ENCODE measurements around the gene CD63.

Gene CD63

GRCh38 chr12:55693323-55694187 lies 35.3 kb downstream of the CD63 start:
- no peaks in the 10 kb centered on the region for H3K79me2 ChIP-seq (ENCODE audit: low read length)
- no peak overlapping the region for H2AFZ ChIP-seq (ENCODE audit: low read length)
- no peaks in the 10 kb centered on the region for H3F3A ChIP-seq (ENCODE audit: insufficient read depth, low read length)
- no peaks in the 10 kb centered on the region for H3K9me2 ChIP-seq (replicated peaks; ENCODE audit: insufficient read depth, low read length)
- H3K9me3 ChIP-seq (replicated peaks; ENCODE audit: insufficient read depth, low read length): no peaks in the 10 kb centered on the region
- no peaks in the 10 kb centered on the region for H3K36me3 ChIP-seq (replicated peaks; ENCODE audit: insufficient read depth, low read length)
- no peak overlapping the region for H3K27ac ChIP-seq (ENCODE audit: low read length)
- H3K4me2 ChIP-seq (ENCODE audit: low read depth, low read length): no peak overlapping the region
- no peaks in the 10 kb centered on the region for H4K20me1 ChIP-seq (ENCODE audit: insufficient read depth, low read length)
- no peak overlapping the region for H3K4me3 ChIP-seq (ENCODE audit: low read length)
- DNase-seq: no peak
- TF ChIP-seq EZH2 (optimal IDR thresholded peaks at IDR 0.05; ENCODE audit: low read depth, low read length) (no peak), EZH2phosphoT487 (IDR thresholded peaks at IDR 0.05; ENCODE audit: low read length) (no peak)
- TF ChIP-seq, protein P1, sequence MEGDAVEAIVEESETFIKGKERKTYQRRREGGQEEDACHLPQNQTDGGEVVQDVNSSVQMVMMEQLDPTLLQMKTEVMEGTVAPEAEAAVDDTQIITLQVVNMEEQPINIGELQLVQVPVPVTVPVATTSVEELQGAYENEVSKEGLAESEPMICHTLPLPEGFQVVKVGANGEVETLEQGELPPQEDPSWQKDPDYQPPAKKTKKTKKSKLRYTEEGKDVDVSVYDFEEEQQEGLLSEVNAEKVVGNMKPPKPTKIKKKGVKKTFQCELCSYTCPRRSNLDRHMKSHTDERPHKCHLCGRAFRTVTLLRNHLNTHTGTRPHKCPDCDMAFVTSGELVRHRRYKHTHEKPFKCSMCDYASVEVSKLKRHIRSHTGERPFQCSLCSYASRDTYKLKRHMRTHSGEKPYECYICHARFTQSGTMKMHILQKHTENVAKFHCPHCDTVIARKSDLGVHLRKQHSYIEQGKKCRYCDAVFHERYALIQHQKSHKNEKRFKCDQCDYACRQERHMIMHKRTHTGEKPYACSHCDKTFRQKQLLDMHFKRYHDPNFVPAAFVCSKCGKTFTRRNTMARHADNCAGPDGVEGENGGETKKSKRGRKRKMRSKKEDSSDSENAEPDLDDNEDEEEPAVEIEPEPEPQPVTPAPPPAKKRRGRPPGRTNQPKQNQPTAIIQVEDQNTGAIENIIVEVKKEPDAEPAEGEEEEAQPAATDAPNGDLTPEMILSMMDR (IDR thresholded peaks at IDR 0.05; ENCODE audit: low read length): no peak
- no peaks in the 10 kb centered on the region; the same call in 1 of the 2 replicates for H3K27me3 ChIP-seq (replicated peaks; ENCODE audit: insufficient read depth, low read length)
- H3K4me1 ChIP-seq (ENCODE audit: low read length): no peaks in the 10 kb centered on the region
- no peak overlapping the region for H3K9ac ChIP-seq (ENCODE audit: low read length)

GRCh38 chr12:55692631-55693322 lies 36.0 kb downstream of the CD63 start:
- no peaks in the 10 kb centered on the region for H3K9me3 ChIP-seq (replicated peaks; ENCODE audit: insufficient read depth, low read length)
- TF ChIP-seq EZH2 (optimal IDR thresholded peaks at IDR 0.05; ENCODE audit: low read depth, low read length): no peak
- TF ChIP-seq, protein P1 (IDR thresholded peaks at IDR 0.05; ENCODE audit: low read length): no peak
- TF ChIP-seq EZH2phosphoT487 (IDR thresholded peaks at IDR 0.05; ENCODE audit: low read length): no peak
- no peak overlapping the region for H3K4me2 ChIP-seq (ENCODE audit: low read depth, low read length)
- H3K27ac ChIP-seq (ENCODE audit: low read length): no peak overlapping the region
- no peaks in the 10 kb centered on the region for H3K79me2 ChIP-seq (ENCODE audit: low read length)
- no peak overlapping the region for H3K4me3 ChIP-seq (ENCODE audit: low read length)
- no peak overlapping the region for H2AFZ ChIP-seq (ENCODE audit: low read length)
- no peak for DNase-seq
- no peaks in the 10 kb centered on the region for H3K9me2 ChIP-seq (replicated peaks; ENCODE audit: insufficient read depth, low read length)
- no peaks in the 10 kb centered on the region for H3K4me1 ChIP-seq (ENCODE audit: low read length)
- no peaks in the 10 kb centered on the region; the same call in 1 of the 2 replicates for H3K27me3 ChIP-seq (replicated peaks; ENCODE audit: insufficient read depth, low read length)
- H4K20me1 ChIP-seq (ENCODE audit: insufficient read depth, low read length): no peaks in the 10 kb centered on the region
- H3K36me3 ChIP-seq (replicated peaks; ENCODE audit: insufficient read depth, low read length): no peaks in the 10 kb centered on the region
- no peaks in the 10 kb centered on the region for H3F3A ChIP-seq (ENCODE audit: insufficient read depth, low read length)
- no peak overlapping the region for H3K9ac ChIP-seq (ENCODE audit: low read length)

- no peaks in the 10 kb centered on the region for H3F3A ChIP-seq (ENCODE audit: insufficient read depth, low read length)
- peaks cover 3% of the 10 kb centered on the region; the same call in 1 of the 2 replicates for H3K27me3 ChIP-seq (replicated peaks; ENCODE audit: insufficient read depth, low read length)
- no peak overlapping the region for H2AFZ ChIP-seq (ENCODE audit: low read length)
- TF ChIP-seq EZH2phosphoT487 (IDR thresholded peaks at IDR 0.05; ENCODE audit: low read length) (no peak), EZH2 (optimal IDR thresholded peaks at IDR 0.05; ENCODE audit: low read depth, low read length) (no peak)
- TF ChIP-seq, protein P1 (IDR thresholded peaks at IDR 0.05; ENCODE audit: low read length): no peak
- H3K27ac ChIP-seq (ENCODE audit: low read length): no peak overlapping the region
- no peaks in the 10 kb centered on the region for H3K79me2 ChIP-seq (ENCODE audit: low read length)
- H3K36me3 ChIP-seq (replicated peaks; ENCODE audit: insufficient read depth, low read length): no peaks in the 10 kb centered on the region
- H3K9ac ChIP-seq (ENCODE audit: low read length): no peak overlapping the region
- no peaks in the 10 kb centered on the region for H4K20me1 ChIP-seq (ENCODE audit: insufficient read depth, low read length)
- H3K9me3 ChIP-seq (replicated peaks; ENCODE audit: insufficient read depth, low read length): no peaks in the 10 kb centered on the region
- no peaks in the 10 kb centered on the region for H3K9me2 ChIP-seq (replicated peaks; ENCODE audit: insufficient read depth, low read length)
- DNase-seq: no peak
- no peak overlapping the region for H3K4me2 ChIP-seq (ENCODE audit: low read depth, low read length)
- no peaks in the 10 kb centered on the region for H3K4me1 ChIP-seq (ENCODE audit: low read length)
- H3K4me3 ChIP-seq (ENCODE audit: low read length): no peak overlapping the region
Measured at GRCh38 chr12:55688716-55689655, 39.8 kb downstream of the CD63 start.

Data from MM.1S (cell line).